GM12875 (cell line): ENCODE data around the gene PACS1.

Experiments used
- H3K4me3 ChIP-seq: one replicate; pipeline ENCODE4 v1.5.1; 2011; ENCODE audit warnings: low read depth, low read length, control low read depth
- CTCF ChIP-seq: IDR thresholded peaks from 2 replicates; pipeline ENCODE4 v1.5.1; 2011; ENCODE audit warnings: low read depth, mild to moderate bottlenecking, control low read depth, inconsistent platforms, low read length, moderate library complexity, borderline replicate concordance; ENCODE audit not compliant: insufficient read depth

PACS1 gene

DNA sequence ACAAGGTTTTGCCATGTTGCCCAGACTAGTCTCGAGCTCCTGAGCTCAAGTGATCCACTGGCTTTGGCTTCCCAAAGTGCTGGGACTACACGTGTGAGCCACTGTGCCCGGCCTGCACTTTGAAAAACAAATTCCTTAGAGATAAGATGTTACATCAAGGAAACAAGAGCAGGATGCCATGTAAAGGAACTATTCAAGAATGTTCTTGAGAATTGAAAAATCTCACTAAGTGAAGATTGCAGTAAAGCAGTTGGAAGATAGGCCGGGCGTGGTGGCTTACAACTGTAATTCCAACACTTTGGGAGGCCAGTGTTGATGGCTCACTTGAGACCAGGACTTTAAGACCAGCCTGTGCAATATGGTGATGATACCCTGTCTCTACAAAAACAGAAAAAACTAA, 88.1 kb downstream of the PACS1 start:
- TF ChIP-seq CTCF = no peak
- no peak overlapping the region for H3K4me3 ChIP-seq

- no peak overlapping the region for H3K4me3 ChIP-seq
- TF ChIP-seq CTCF = no peak
Measured at GRCh38 chr11:66159324-66159984, 89.4 kb downstream of the PACS1 start.

- no peak overlapping the region for H3K4me3 ChIP-seq
- TF ChIP-seq CTCF = no peak
Measured at GRCh38 chr11:66160709-66161108, 90.6 kb downstream of the PACS1 start.

GRCh38 chr11:66168289-66168688, 98.2 kb downstream of the PACS1 start:
- no peak overlapping the region for H3K4me3 ChIP-seq
- TF ChIP-seq CTCF = no peak

DNA sequence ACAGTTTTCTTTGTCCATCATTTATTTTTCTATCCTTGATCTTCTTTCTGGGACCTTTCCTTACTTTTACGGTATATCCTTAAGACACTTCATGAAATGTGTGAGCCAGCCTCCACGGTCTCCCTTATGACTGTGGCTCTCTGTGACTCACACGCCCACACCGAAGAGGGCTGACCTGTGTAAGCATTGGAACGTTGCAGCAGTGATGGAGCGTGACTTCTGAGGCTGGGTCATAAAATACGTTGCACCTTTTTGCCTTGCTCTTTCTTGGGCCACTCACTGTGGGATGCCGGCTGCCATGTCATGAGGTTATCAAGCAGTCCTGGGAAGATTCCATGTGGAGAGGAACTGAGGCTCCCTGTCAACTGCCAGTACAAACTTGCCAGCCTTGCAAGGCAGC, 102.1 kb downstream of the PACS1 start:
- TF ChIP-seq CTCF = no peak
- H3K4me3 ChIP-seq = no peak overlapping the region

GRCh38 chr11:66176650-66177049, 106.6 kb downstream of the PACS1 start:
- no peak for TF ChIP-seq CTCF
- no peak overlapping the region for H3K4me3 ChIP-seq

- H3K4me3 ChIP-seq = no peak overlapping the region
- no peak for TF ChIP-seq CTCF
Measured at GRCh38 chr11:66178183-66178582, 108.1 kb downstream of the PACS1 start.
